Endodermal cell (in vitro differentiated cells): ENCODE measurements around the gene SFSWAP. TPM values are rescaled to one million over a fixed set of nuclear protein-coding genes. Genes with fewer than 3 reads are reported as not detected.
"Not testable (repeated sequence)": the region's sequence is repeated elsewhere in the genome, so short reads cannot be mapped to it uniquely, and the experiment has no call there.

Experiments
- DNase-seq: peaks from one replicate; pipeline ENCODE4 v3.0.0-alpha.2; 2017
- H3K27ac ChIP-seq: 2 replicates; pipeline ENCODE4 v1.5.1; 2013; ENCODE audit warnings: mild to moderate bottlenecking, low read depth, low read length, moderate library complexity
- H3K27me3 ChIP-seq: 2 replicates; pipeline ENCODE4 v1.6.1; 2013; ENCODE audit warnings: mild to moderate bottlenecking, low read length, moderate library complexity; ENCODE audit not compliant: insufficient read depth, control insufficient read depth, poor library complexity, severe bottlenecking
- H3K36me3 ChIP-seq: 2 replicates; pipeline ENCODE4 v1.7.0; 2013; ENCODE audit warnings: mild to moderate bottlenecking, low read length, moderate library complexity; ENCODE audit not compliant: control insufficient read depth, insufficient read depth
- H3K4me1 ChIP-seq: one replicate; pipeline ENCODE4 v1.7.0; 2013; ENCODE audit warnings: low read length; ENCODE audit not compliant: control insufficient read depth, insufficient read depth
- H3K4me3 ChIP-seq: 2 replicates; pipeline ENCODE4 v1.5.1; 2013; ENCODE audit warnings: mild to moderate bottlenecking, low read length, moderate library complexity
- H3K9ac ChIP-seq: 2 replicates; pipeline ENCODE4 v1.6.1; 2013; ENCODE audit warnings: mild to moderate bottlenecking, low read length, moderate library complexity; ENCODE audit not compliant: poor library complexity, severe bottlenecking; ENCODE audit errors: extremely low read depth
- H3K9me3 ChIP-seq: 2 replicates; pipeline ENCODE4 v1.6.1; 2013; ENCODE audit warnings: mild to moderate bottlenecking, low read length, moderate library complexity; ENCODE audit not compliant: control insufficient read depth
- H3K27ac Mint-ChIP-seq: 2 replicates; pipeline ENCODE4 v1.8.0; 2020; ENCODE audit warnings: mixed read lengths
- H3K27me3 Mint-ChIP-seq: 2 replicates; pipeline ENCODE4 v1.8.0; 2021; ENCODE audit warnings: mild to moderate bottlenecking, mixed read lengths; ENCODE audit not compliant: insufficient read depth
- H3K36me3 Mint-ChIP-seq: 2 replicates; pipeline ENCODE4 v1.8.0; 2020; ENCODE audit warnings: low read depth, mixed read lengths
- H3K4me1 Mint-ChIP-seq: 2 replicates; pipeline ENCODE4 v1.8.0; 2020; ENCODE audit warnings: mixed read lengths
- H3K4me3 Mint-ChIP-seq: 2 replicates; pipeline ENCODE4 v1.8.0; 2020; ENCODE audit warnings: mild to moderate bottlenecking, moderate library complexity, mixed read lengths
- H3K9me3 Mint-ChIP-seq: 2 replicates; pipeline ENCODE4 v1.8.0; 2020; ENCODE audit warnings: mild to moderate bottlenecking, mixed read lengths
- WGBS, 2 experiments: methylation state at CpG; one replicate each; pipeline versions ENCODE4 v1.1.5 to v1.1.7; 2013; ENCODE audit warnings: missing lambda C conversion rate in 2 of 2, mixed read lengths in 1 of 2; ENCODE audit not compliant: insufficient coverage in 1 of 2, insufficient read length in 1 of 2; 5-methylcytosine and 5-hydroxymethylcytosine counted together
- long read RNA-seq, 4 experiments: library from polyadenylated mRNA in 2 of 4; library from RNA in 1 of 4; library from capped mRNA in 1 of 4; stranded (forward) in 3 of 4; unstranded in 1 of 4; transcript quantifications; one replicate each; pipeline ENCODE4 v2.0.0, GENCODE V29; 2020 to 2021; ENCODE audit warnings: inconsistent platforms in 1 of 4
- polyA plus RNA-seq, 2 experiments: library from polyadenylated mRNA; stranded (reverse); fragments of 50-300 nt; gene quantifications; one replicate each; pipeline ENCODE4 v1.2.3, GENCODE V29; 2013
- total RNA-seq, 2 donors: library from RNA; stranded (reverse); fragmentation: NEBNext Ultra II Directional in 1 of 2; extraction: Animal tissue kit (Norgen Biotek cat#: 25700) in 1 of 2; gene quantifications; 2 replicates in 1 of 2; 3 replicates in 1 of 2; pipeline ENCODE4 v1.2.1, GENCODE V29; 2021
- TF ChIP-seq, protein P1 (sequence below): fragments of 200-600 bp; sonication (generic); conservative IDR thresholded peaks from 2 replicates; pipeline ENCODE4 v1.5.0; 2021; ENCODE audit warnings: antibody characterized with exemption, mild to moderate bottlenecking

SFSWAP gene
- 10 to 100 TPM; 50.0 to 52.3 TPM for total RNA-seq
- 50.9 TPM for polyA plus RNA-seq (2013, experiment 1 of 2)
- polyA plus RNA-seq (2013, experiment 2 of 2): 45.1 TPM
- long read RNA-seq, experiment 1, partial matches to known transcripts: 4 of 16 reads
- long read RNA-seq, experiment 1, other reads (novel, unspliced or antisense): 9 of 16 reads
- long read RNA-seq, experiment 2, transcript SFSWAP-201 (18 exons, 3,246 nt): major isoform, 17 of 40 reads
- long read RNA-seq, experiment 2, partial matches to known transcripts: 12 of 40 reads
- long read RNA-seq, experiment 2, other reads (novel, unspliced or antisense): 11 of 40 reads
- long read RNA-seq, experiment 3, partial matches to known transcripts: 54 of 71 reads
- long read RNA-seq, experiment 3, other reads (novel, unspliced or antisense): 15 of 71 reads
- long read RNA-seq, experiment 4, partial matches to known transcripts: 3 of 3 reads
- long read RNA-seq, experiment 4, other reads (novel, unspliced or antisense): 0 of 3 reads

GRCh38 chr12:131710464-131711457 is at the start of gene SFSWAP:
SFSWAP (plus strand) TSS chr12:131711090; CDS start chr12:131711230, 140 bp downstream.
- H3K27me3 ChIP-seq: no peaks in the 10 kb centered on the region
- peak; percentile 93 for DNase-seq
- TF ChIP-seq, protein P1, sequence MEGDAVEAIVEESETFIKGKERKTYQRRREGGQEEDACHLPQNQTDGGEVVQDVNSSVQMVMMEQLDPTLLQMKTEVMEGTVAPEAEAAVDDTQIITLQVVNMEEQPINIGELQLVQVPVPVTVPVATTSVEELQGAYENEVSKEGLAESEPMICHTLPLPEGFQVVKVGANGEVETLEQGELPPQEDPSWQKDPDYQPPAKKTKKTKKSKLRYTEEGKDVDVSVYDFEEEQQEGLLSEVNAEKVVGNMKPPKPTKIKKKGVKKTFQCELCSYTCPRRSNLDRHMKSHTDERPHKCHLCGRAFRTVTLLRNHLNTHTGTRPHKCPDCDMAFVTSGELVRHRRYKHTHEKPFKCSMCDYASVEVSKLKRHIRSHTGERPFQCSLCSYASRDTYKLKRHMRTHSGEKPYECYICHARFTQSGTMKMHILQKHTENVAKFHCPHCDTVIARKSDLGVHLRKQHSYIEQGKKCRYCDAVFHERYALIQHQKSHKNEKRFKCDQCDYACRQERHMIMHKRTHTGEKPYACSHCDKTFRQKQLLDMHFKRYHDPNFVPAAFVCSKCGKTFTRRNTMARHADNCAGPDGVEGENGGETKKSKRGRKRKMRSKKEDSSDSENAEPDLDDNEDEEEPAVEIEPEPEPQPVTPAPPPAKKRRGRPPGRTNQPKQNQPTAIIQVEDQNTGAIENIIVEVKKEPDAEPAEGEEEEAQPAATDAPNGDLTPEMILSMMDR: no peak
- peaks cover 20% of the 10 kb centered on the region for H3K4me1 Mint-ChIP-seq
- peaks cover 7% of the 10 kb centered on the region for H3K4me1 ChIP-seq
- H3K36me3 Mint-ChIP-seq: peaks cover 22% of the 10 kb centered on the region
- H3K9ac ChIP-seq: peak within 1 kb of the TSS; percentile 89
- peak within 1 kb of the TSS; percentile 96 for H3K4me3 Mint-ChIP-seq
- peaks cover 10% of the 10 kb centered on the region for H3K9me3 Mint-ChIP-seq
- H3K27ac ChIP-seq: peak within 1 kb of the TSS; percentile 94
- H3K4me3 ChIP-seq: peak within 1 kb of the TSS; percentile 93
- 0% methylated on average over 42 to 90 of the region's 90 CpGs for WGBS, 2 experiments
- peak within 1 kb of the TSS; percentile 100 for H3K27ac Mint-ChIP-seq
- peaks cover 27% of the 10 kb centered on the region for H3K36me3 ChIP-seq
- H3K9me3 ChIP-seq: peaks cover 8% of the 10 kb centered on the region
- H3K27me3 Mint-ChIP-seq: peaks cover 7% of the 10 kb centered on the region

- H3K4me1 ChIP-seq, H3K36me3 Mint-ChIP-seq, H3K27ac ChIP-seq, H3K27ac Mint-ChIP-seq, H3K4me1 Mint-ChIP-seq, H3K9me3 ChIP-seq, H3K4me3 ChIP-seq, H3K9me3 Mint-ChIP-seq, H3K9ac ChIP-seq, H3K36me3 ChIP-seq, H3K4me3 Mint-ChIP-seq, H3K27me3 ChIP-seq: not testable (repeated sequence)
- WGBS, 2 experiments: 65% methylated on average over 15 of the region's 78 CpGs; no CpG with 5 or more reads in 1 of the 2 experiments
- peak; percentile 7 for DNase-seq
- peaks cover 16% of the 10 kb centered on the region for H3K27me3 Mint-ChIP-seq
Observed at GRCh38 chr12:131661170-131661985, 49.5 kb upstream of the SFSWAP start.

GRCh38 chr12:131661986-131662288 is 49.0 kb upstream of the SFSWAP start:
- not testable (repeated sequence) for H3K36me3 Mint-ChIP-seq, H3K4me3 ChIP-seq, H3K9me3 Mint-ChIP-seq, H3K27me3 ChIP-seq, H3K27ac ChIP-seq, H3K36me3 ChIP-seq, DNase-seq, H3K4me1 Mint-ChIP-seq, H3K9me3 ChIP-seq, H3K4me3 Mint-ChIP-seq, H3K4me1 ChIP-seq, H3K27ac Mint-ChIP-seq, H3K9ac ChIP-seq
- peaks cover 16% of the 10 kb centered on the region for H3K27me3 Mint-ChIP-seq
- WGBS, 2 experiments: no CpG with 5 or more reads among the region's 28 CpGs

GRCh38 chr12:131662346-131662745 is 48.5 kb upstream of the SFSWAP start:
- not testable (repeated sequence) for H3K36me3 Mint-ChIP-seq, H3K4me3 ChIP-seq, H3K4me1 Mint-ChIP-seq, H3K9me3 ChIP-seq, H3K4me1 ChIP-seq, H3K27ac Mint-ChIP-seq, H3K4me3 Mint-ChIP-seq, H3K9me3 Mint-ChIP-seq, H3K27me3 ChIP-seq, H3K27ac ChIP-seq, H3K36me3 ChIP-seq, H3K9ac ChIP-seq
- peak; percentile 33 for DNase-seq
- WGBS, 2 experiments: 88 to 94% methylated on average over 3 to 10 of the region's 10 CpGs
- H3K27me3 Mint-ChIP-seq: peaks cover 16% of the 10 kb centered on the region

- WGBS, 2 experiments: 92% methylated on average over 10 to 17 of the region's 17 CpGs
- not testable (repeated sequence) for DNase-seq, H3K4me1 ChIP-seq, H3K9me3 ChIP-seq, H3K9me3 Mint-ChIP-seq, H3K9ac ChIP-seq, H3K27me3 Mint-ChIP-seq, H3K4me1 Mint-ChIP-seq, H3K36me3 Mint-ChIP-seq, H3K27ac Mint-ChIP-seq, H3K27me3 ChIP-seq, H3K4me3 Mint-ChIP-seq, H3K27ac ChIP-seq, H3K36me3 ChIP-seq, H3K4me3 ChIP-seq
Observed at GRCh38 chr12:131665666-131666065, 45.2 kb upstream of the SFSWAP start.
